A549 (cell line): ENCODE results near the gene SEMA4D. TPM values are rescaled to one million over a fixed set of nuclear protein-coding genes. Genes with fewer than 3 reads are reported as not detected.

Source experiments
- ATAC-seq, 2 experiments: fragments of 200-7000 bp in 1 of 2; fragments of >200 bp in 1 of 2; cut with Nextera tagmentation in 1 of 2; cut with Tn5 transposase in 1 of 2; 3 replicates each; pipeline versions ENCODE4 v1.8.0 to v1.9.1; 2018 to 2020; ENCODE audit warnings: mild to moderate bottlenecking in 1 of 2, moderate library complexity in 1 of 2
- CTCF ChIA-PET: fragments of 300-600 bp; sonication (Branson Sonifier 250); formaldehyde crosslinking; extraction: SDS; loops from one replicate; lab custom pipeline; 2021; ENCODE audit warnings: antibody characterized with exemption, inconsistent platforms; lab: Yijun Ruan, JAX
- POLR2A ChIA-PET: fragments of 350-600 bp; formaldehyde crosslinking; extraction: SDS; loops from one replicate; lab custom pipeline; 2021; ENCODE audit warnings: antibody characterized with exemption, inconsistent platforms; lab: Yijun Ruan, JAX
- DNase-seq, 2 experiments: peaks; one replicate each; pipeline versions ENCODE4 v3.0.0 to v3.0.0-alpha.2; 2011 to 2016; ENCODE audit warnings: low read depth in 1 of 2, low spot score in 1 of 2
- FAIRE-seq: peaks from 2 replicates; lab custom pipeline; 2011; peaks lifted over from hg19 to GRCh38; lab: Jason Lieb, UNC
- H3K27ac ChIP-seq, 2 experiments: fragments of >200 bp; sonication (Bioruptor Twin); formaldehyde crosslinking; 3 replicates each; pipeline ENCODE4 v1.5.1; 2016 to 2017
- H3K4me1 ChIP-seq: fragments of >200 bp; sonication (Bioruptor Twin); formaldehyde crosslinking; 3 replicates; pipeline ENCODE4 v1.6.1; 2016
- H3K4me2 ChIP-seq: fragments of >200 bp; sonication (Bioruptor Twin); formaldehyde crosslinking; 3 replicates; pipeline ENCODE4 v1.6.1; 2016
- H3K4me3 ChIP-seq: fragments of >200 bp; sonication (Bioruptor Twin); formaldehyde crosslinking; 3 replicates; pipeline ENCODE4 v1.5.1; 2016
- H3K9me3 ChIP-seq: fragments of >200 bp; sonication (Bioruptor Twin); formaldehyde crosslinking; 3 replicates; pipeline ENCODE4 v1.6.1; 2016
- BHLHE40 ChIP-seq: IDR thresholded peaks from 2 replicates; pipeline ENCODE4 v1.6.1; 2012; ENCODE audit warnings: low read depth, low read length, inconsistent platforms
- CBX8 ChIP-seq: fragments of 200-600 bp; sonication (generic); IDR thresholded peaks from 2 replicates; pipeline ENCODE4 v1.6.1; 2016
- CEBPB ChIP-seq, 2 experiments: fragments of >200 bp in 1 of 2; sonication (Bioruptor Twin) in 1 of 2; formaldehyde crosslinking in 1 of 2; IDR thresholded peaks; 2 replicates each; pipeline ENCODE4 v1.6.1; 2012 to 2016
- EHF ChIP-seq: fragments of 250-450 bp; sonication (Bioruptor Pico); IDR thresholded peaks from 2 replicates; pipeline ENCODE4 v1.5.0; 2020; ENCODE audit warnings: mild to moderate bottlenecking
- EP300 ChIP-seq, 2 experiments: fragments of >200 bp; sonication (Bioruptor Twin); formaldehyde crosslinking; IDR thresholded peaks; 2 replicates in 1 of 2; 3 replicates in 1 of 2; pipeline ENCODE4 v1.6.1; 2016 to 2017
- GATA3 ChIP-seq: IDR thresholded peaks from 2 replicates; pipeline ENCODE4 v1.6.1; 2012; ENCODE audit warnings: borderline replicate concordance
- HES2 ChIP-seq: fragments of >200 bp; sonication (Bioruptor Twin); formaldehyde crosslinking; IDR thresholded peaks from 2 replicates; pipeline ENCODE4 v1.6.1; 2016
- HEYL ChIP-seq: fragments of 250-450 bp; sonication (Bioruptor Pico); IDR thresholded peaks from 2 replicates; pipeline ENCODE4 v1.8.0; 2021; ENCODE audit warnings: mild to moderate bottlenecking, moderate library complexity
- HOXA7 ChIP-seq: fragments of 250-450 bp; sonication (Bioruptor Pico); IDR thresholded peaks from 2 replicates; pipeline ENCODE4 v1.5.0; 2020; ENCODE audit warnings: mild to moderate bottlenecking, moderate library complexity
- JUNB ChIP-seq: fragments of >200 bp; sonication (Bioruptor Twin); formaldehyde crosslinking; IDR thresholded peaks from 2 replicates; pipeline ENCODE4 v1.6.1; 2016
- KDM1A ChIP-seq: fragments of 200-600 bp; sonication (generic); IDR thresholded peaks from 2 replicates; pipeline ENCODE4 v1.6.1; 2016; ENCODE audit warnings: low read depth, mild to moderate bottlenecking
- KDM5A ChIP-seq: fragments of 200-600 bp; sonication (generic); IDR thresholded peaks from 2 replicates; pipeline ENCODE4 v1.6.1; 2016; ENCODE audit warnings: antibody characterized with exemption, mild to moderate bottlenecking
- POLR2A ChIP-seq: IDR thresholded peaks from 2 replicates; pipeline ENCODE4 v1.6.1; 2012; ENCODE audit warnings: mild to moderate bottlenecking, low read length
- POLR2AphosphoS2 ChIP-seq: conservative IDR thresholded peaks from 2 replicates; pipeline ENCODE4 v1.6.1; 2012; ENCODE audit warnings: low read length, improper control_type of control experiment, inconsistent platforms
- SMC3 ChIP-seq: fragments of >200 bp; sonication (Bioruptor Twin); formaldehyde crosslinking; IDR thresholded peaks from 3 replicates; pipeline ENCODE4 v1.6.1; 2018; ENCODE audit warnings: inconsistent platforms
- SREBF2 ChIP-seq: fragments of 450-650 bp; IDR thresholded peaks from 2 replicates; pipeline ENCODE4 v1.6.1; 2014; ENCODE audit warnings: mild to moderate bottlenecking, moderate library complexity
- TFCP2L1 ChIP-seq: fragments of 250-450 bp; sonication (Bioruptor Pico); IDR thresholded peaks from 2 replicates; pipeline ENCODE4 v1.5.0; 2021; ENCODE audit warnings: mild to moderate bottlenecking
- ZNF302 ChIP-seq: fragments of 250-450 bp; sonication (Bioruptor Pico); IDR thresholded peaks from 2 replicates; pipeline ENCODE4 v1.9.0; 2021; ENCODE audit warnings: inconsistent platforms, mild to moderate bottlenecking, moderate library complexity
- ZSCAN20 ChIP-seq: fragments of 250-450 bp; sonication (Bioruptor Pico); IDR thresholded peaks from 2 replicates; pipeline ENCODE4 v1.8.0; 2022; ENCODE audit warnings: mild to moderate bottlenecking, moderate library complexity
- WGBS: methylation state at CpG from one replicate; pipeline ENCODE4 v1.1.6; 2017; ENCODE audit errors: missing lambda C conversion rate; 5-methylcytosine and 5-hydroxymethylcytosine counted together
- polyA plus RNA-seq, 4 experiments: library from polyadenylated mRNA; depleted of rRNA in 3 of 4; stranded (reverse); fragments of >200 nt; fragmentation: RNase III in 1 of 4; extraction: RNeasy Plus Mini Kit Qiagen cat#74134 plus additional on column Dnase treatment in 1 of 4; gene quantifications; 2 replicates in 3 of 4; 3 replicates in 1 of 4; pipeline ENCODE4 v1.2.3, GENCODE V29; 2011 to 2017
- TF ChIP-seq, protein P1 (sequence below): fragments of >200 bp; sonication (Bioruptor Twin); formaldehyde crosslinking; IDR thresholded peaks from 3 replicates; pipeline ENCODE4 v1.5.1; 2016
- TF ChIP-seq, protein P2 (sequence below): IDR thresholded peaks from 2 replicates; pipeline ENCODE4 v1.6.1; 2012

The SEMA4D gene
- polyA plus RNA-seq, 2 of the 4 experiments (the other 2 are of a cell fraction), result 5.3 to 7.2 TPM

- TF ChIP-seq POLR2A (no peak), JUNB (no peak), ZSCAN20 (CRISPR knock-in tag) (no peak), HEYL (CRISPR knock-in tag) (no peak), GATA3 (no peak), SMC3 (no peak), KDM5A (no peak), HOXA7 (no peak), EHF (CRISPR knock-in tag) (no peak), EP300 (IDR thresholded peaks at IDR 0.05) (no peak), KDM1A (no peak), HES2 (no peak), POLR2AphosphoS2 (no peak), TFCP2L1 (CRISPR knock-in tag) (no peak)
- TF ChIP-seq, protein P1, sequence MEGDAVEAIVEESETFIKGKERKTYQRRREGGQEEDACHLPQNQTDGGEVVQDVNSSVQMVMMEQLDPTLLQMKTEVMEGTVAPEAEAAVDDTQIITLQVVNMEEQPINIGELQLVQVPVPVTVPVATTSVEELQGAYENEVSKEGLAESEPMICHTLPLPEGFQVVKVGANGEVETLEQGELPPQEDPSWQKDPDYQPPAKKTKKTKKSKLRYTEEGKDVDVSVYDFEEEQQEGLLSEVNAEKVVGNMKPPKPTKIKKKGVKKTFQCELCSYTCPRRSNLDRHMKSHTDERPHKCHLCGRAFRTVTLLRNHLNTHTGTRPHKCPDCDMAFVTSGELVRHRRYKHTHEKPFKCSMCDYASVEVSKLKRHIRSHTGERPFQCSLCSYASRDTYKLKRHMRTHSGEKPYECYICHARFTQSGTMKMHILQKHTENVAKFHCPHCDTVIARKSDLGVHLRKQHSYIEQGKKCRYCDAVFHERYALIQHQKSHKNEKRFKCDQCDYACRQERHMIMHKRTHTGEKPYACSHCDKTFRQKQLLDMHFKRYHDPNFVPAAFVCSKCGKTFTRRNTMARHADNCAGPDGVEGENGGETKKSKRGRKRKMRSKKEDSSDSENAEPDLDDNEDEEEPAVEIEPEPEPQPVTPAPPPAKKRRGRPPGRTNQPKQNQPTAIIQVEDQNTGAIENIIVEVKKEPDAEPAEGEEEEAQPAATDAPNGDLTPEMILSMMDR, result no peak
- TF ChIP-seq, protein P2, sequence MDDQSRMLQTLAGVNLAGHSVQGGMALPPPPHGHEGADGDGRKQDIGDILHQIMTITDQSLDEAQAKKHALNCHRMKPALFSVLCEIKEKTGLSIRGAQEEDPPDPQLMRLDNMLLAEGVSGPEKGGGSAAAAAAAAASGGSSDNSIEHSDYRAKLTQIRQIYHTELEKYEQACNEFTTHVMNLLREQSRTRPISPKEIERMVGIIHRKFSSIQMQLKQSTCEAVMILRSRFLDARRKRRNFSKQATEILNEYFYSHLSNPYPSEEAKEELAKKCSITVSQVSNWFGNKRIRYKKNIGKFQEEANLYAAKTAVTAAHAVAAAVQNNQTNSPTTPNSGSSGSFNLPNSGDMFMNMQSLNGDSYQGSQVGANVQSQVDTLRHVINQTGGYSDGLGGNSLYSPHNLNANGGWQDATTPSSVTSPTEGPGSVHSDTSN, result no peak
- TF ChIP-seq, all 56 proteins: peak for 0
- FAIRE-seq, result no peak
- DNase-seq, result no peak
- H3K4me3 ChIP-seq, result no peak overlapping the region
- H3K4me1 ChIP-seq, result peaks cover 5% of the 10 kb centered on the region; the same call in 1 of the 3 replicates
- H3K4me2 ChIP-seq, result no peak overlapping the region
- no peaks in the 10 kb centered on the region for H3K9me3 ChIP-seq
- ATAC-seq, result no peak
- WGBS, result 46% methylated on average over 4 of the region's 4 CpGs
- ChIA-PET POLR2A (no interaction called here), CTCF (interaction anchor here (0.8 to 1.2 kb wide), 3 partner anchors 11 to 18 kb away, joined by 3 to 4 read pairs (median 3); no protein-coding TSS in a partner anchor)
- H3K27ac ChIP-seq, result no peak overlapping the region
Observed at GRCh38 chr9:89537166-89537565, 39.3 kb upstream of the SEMA4D start.

- H3K4me1 ChIP-seq, result peaks cover 5% of the 10 kb centered on the region; the same call in 1 of the 3 replicates
- CTCF ChIA-PET, result interaction anchor here (1.2 kb wide), 1 partner anchor 12 kb away, joined by 3 read pairs; no protein-coding TSS in a partner anchor
- DNase-seq, result no peak
- TF ChIP-seq BHLHE40, result no peak
- TF ChIP-seq CEBPB (IDR thresholded peaks at IDR 0.05), result no peak
- no peak for TF ChIP-seq SREBF2
- no peak for TF ChIP-seq CBX8
- TF ChIP-seq, protein P1, result no peak
- no peak for TF ChIP-seq TFCP2L1 (CRISPR knock-in tag)
- TF ChIP-seq, all 56 proteins: peak for 0
- H3K4me2 ChIP-seq, result no peak overlapping the region
- WGBS, result 66% methylated on average over 4 of the region's 5 CpGs
- no peaks in the 10 kb centered on the region for H3K9me3 ChIP-seq
- no peak overlapping the region for H3K4me3 ChIP-seq
- POLR2A ChIA-PET, result no interaction called here
- no peak overlapping the region for H3K27ac ChIP-seq
- no peak for ATAC-seq
- FAIRE-seq, result no peak
Observed at GRCh38 chr9:89536600-89536999, 38.7 kb upstream of the SEMA4D start.

- 87% methylated on average over 5 of the region's 5 CpGs for WGBS
- CTCF ChIA-PET, result interaction anchor here (1.2 kb wide), 1 partner anchor 12 kb away, joined by 3 read pairs; no protein-coding TSS in a partner anchor
- peaks cover 5% of the 10 kb centered on the region; the same call in 1 of the 3 replicates for H3K4me1 ChIP-seq
- no peak overlapping the region for H3K4me3 ChIP-seq
- POLR2A ChIA-PET, result no interaction called here
- ATAC-seq (no peak), FAIRE-seq (no peak), DNase-seq (no peak)
- H3K27ac ChIP-seq, result no peak overlapping the region
- no peak overlapping the region for H3K4me2 ChIP-seq
- TF ChIP-seq KDM5A, result no peak
- no peak for TF ChIP-seq BHLHE40
- TF ChIP-seq ZNF302 (CRISPR knock-in tag), result no peak
- TF ChIP-seq, protein P1, result no peak
- H3K9me3 ChIP-seq, result no peaks in the 10 kb centered on the region
Observed at GRCh38 chr9:89536145-89536574, 38.2 kb upstream of the SEMA4D start.
